Measurements from ENCODE around the gene ADCY9.

The ADCY9 gene

DNA sequence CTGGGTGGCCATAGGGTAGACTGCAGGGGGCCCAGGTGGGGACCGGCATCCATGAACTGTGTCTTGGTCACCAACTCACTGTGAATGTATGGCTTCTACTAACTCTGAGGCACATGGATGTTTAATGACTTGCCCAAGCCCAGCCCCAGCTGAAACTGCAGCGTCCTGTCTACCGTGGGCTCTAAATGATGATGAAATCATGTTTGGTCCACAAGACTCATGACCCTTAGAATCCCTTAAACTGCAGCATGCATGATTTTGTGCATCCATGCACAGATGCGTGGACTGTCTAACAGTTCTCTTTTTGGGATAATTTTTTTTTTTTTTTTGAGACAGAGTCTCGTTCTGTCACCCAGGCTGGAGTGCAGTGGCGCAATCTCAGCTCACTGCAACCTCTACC, 203.3 kb downstream of the ADCY9 start:
- DNase-seq (ENCODE audit: low read depth in 2 of 2) = no peak
